Epithelial cell of esophagus (primary cell): ENCODE data around the gene NUDT16L1.

Experiments
- DNase-seq: peaks from one replicate; pipeline ENCODE4 v3.0.0; 2010; ENCODE audit warnings: low read depth
- H3K4me3 ChIP-seq: 2 replicates; pipeline ENCODE4 v1.5.1; 2011; ENCODE audit warnings: mild to moderate bottlenecking, low read length, control low read depth
- CTCF ChIP-seq: IDR thresholded peaks from 2 replicates; pipeline ENCODE4 v1.5.1; 2011; ENCODE audit warnings: low read depth, mild to moderate bottlenecking, low read length, control low read depth, inconsistent platforms; ENCODE audit not compliant: insufficient read depth; ENCODE audit errors: missing control alignments

The NUDT16L1 gene

DNA sequence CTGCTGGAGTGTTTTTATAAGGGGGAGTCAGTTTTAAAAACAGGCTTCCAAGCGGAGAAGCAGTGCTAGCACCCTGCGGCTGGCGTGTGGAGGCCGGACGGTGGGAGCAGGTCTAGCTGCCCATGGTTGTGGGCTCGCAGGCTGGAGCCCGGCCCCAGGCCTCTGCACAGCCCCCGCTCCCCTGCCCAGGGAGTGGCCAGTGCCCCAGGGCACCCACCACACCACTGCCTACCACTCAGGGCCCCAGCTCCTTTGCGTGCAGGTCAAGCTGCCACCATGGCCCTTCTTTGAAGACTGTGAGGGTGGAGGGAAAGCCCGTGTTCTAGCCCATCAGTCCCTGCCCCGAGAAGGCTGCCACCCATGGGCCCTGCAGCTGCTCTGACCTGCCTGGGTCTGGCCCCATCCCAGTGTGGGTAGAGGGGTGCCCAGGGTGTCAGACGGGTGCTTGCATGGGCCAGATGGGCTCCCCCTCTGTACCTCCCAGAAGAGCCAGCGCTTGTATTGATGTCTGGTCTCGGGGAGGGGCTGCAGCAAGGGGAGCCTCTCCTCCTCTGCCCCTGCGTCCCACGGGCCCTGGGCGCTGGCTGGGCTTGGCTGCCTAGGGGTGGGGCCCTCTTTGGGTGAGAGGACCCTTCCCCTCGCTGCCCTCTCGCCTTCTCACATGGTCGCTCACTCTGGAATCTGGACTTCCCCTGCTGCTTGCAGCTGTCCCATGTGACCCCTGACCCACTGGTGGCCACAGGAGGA is 1.5 kb upstream of the NUDT16L1 start:
- H3K4me3 ChIP-seq: no peak overlapping the region
- TF ChIP-seq CTCF: no peak
- DNase-seq: no peak

DNA sequence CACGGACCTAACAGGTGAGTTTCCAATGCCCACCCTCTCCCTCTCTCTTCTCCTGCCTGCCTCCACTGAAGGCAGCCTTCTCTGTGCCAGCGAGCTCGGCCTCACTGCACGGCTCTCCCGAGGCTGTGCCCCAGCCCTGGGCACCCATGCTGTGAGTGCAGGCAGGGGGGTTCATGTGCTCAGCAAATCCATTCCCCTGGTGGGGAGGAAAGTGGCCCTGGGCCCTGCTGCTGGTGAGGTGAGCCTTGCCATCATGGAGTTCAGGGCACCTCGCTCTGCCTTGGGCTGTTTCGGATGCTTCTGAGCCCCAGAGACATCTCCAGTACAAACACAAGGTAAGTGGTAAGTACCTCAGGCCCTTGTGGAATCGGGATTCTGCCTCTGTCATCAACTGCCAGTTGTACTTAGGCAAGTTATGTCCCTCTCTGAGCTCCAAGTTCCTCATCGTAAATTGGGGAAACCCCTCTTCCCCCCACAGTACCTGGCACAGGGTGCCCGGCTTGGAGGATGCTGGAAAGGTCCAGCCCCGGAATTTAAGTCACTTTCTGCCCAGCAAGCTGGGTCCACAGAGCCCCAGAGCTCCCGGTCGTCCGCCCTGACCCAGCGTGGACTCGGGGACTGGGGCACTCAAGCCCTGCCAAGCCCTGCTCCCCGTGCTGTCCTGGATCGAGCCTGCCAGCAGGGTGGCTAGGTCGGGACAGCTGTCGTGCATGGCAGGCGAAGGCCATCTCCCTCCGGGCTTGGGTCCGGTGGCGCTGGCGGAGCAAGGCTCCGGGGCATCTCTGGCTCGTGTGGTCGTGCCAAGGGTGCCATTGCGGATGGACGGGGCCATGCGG is 684 bp upstream of the NUDT16L1 start:
- peak; percentile 18 for DNase-seq
- no peak for TF ChIP-seq CTCF
- H3K4me3 ChIP-seq: peak overlapping the region; percentile 58

DNA sequence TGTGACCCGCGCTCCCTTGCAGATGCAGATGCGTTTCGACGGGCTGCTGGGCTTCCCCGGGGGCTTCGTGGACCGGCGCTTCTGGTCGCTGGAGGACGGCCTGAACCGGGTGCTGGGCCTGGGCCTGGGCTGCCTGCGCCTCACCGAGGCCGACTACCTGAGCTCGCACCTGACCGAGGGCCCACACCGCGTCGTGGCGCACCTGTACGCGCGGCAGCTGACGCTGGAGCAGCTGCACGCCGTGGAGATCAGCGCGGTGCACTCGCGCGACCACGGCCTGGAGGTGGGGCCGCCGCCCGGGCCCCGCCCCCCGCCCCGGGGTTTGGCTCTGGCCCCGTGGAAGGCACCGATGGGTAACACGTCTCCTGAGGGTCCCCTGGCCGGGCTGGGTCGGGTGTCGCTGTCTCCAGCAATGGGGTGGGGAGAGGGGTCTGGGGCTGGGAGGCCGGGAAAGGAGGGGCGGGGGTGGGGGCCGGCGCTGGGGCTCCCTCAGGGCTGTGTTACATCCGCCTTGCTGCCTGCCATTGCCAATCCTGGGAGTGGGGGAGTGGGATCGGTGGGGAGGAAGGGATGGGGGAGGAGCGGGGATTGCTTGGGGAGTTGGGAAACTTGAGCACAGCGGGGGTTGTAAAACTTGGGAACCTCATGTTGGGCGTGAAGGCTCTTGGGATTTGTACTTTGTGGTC is 737 bp downstream of the NUDT16L1 start:
- peak; percentile 38 for DNase-seq
- TF ChIP-seq CTCF: no peak
- peak overlapping the region; percentile 64 for H3K4me3 ChIP-seq

DNA sequence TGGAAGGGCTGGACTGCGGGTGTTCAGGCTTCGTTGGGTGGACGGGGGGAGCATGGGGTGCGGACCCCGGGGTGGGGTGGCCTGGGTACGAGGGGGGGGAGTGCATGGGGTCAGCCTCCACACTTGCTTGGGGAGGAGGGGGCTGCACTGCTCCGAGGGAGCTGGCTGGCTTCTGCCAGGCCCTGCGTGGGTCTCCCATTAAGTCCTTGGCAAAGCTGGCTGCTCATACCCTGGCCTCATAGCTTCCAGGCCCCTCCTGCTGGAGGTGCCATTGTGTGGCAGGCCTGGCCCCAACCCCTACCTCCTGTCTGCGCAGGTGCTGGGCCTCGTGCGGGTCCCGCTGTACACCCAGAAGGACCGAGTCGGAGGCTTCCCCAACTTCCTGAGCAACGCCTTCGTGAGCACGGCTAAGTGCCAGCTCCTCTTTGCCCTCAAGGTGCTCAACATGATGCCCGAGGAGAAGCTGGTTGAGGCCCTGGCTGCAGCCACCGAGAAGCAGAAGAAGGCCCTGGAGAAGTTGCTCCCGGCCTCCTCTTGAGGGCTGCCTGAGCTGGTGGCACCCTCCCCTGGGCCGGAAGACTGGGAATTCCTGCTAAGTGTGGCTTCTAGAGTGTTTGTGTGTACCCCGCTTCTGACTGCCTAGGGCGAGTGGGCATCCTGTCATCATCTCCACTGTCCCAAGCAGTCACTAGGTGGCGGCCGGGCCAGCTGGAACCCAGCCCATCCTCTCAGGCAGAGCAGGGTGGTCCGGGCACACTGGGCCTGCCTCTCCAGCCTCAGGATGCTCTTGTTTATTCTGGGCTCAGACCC is 1.5 kb downstream of the NUDT16L1 start:
- H3K4me3 ChIP-seq: peak overlapping the region; percentile 64
- TF ChIP-seq CTCF: peak; percentile 15
- DNase-seq: no peak

DNA sequence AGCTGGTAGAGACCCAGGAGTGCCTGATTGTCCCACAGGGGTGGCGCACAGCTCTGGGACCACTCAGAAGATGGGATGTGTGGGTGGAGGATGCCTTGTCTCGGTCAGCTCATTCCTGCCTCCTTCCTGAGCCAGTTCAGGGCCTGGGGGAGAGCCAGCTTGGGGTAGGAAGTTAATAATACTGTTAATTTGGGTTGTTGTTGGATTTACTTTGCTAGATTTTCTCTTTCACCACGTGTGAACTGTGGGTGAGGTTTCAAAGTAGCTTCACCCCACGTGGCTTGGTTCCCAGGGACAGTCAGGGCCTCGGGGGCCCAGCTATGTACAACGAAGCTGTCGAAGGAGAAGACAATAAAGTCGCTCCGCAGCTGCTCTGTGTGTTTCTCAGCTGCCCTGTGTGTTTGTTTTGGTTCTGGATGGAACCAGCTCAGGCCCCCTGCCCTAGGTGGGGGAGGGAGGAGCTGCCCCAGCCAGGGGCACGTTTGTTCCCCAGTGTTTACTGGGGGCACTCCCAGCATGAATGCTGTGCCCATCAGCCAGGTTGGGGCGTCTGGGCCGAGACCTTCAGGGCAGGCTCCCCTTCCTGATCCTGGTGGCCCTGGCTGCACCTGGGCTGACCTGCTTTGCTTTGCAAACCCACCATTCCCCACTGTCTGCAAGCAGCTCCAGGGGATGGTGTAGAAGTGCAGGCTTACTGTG is 2.3 kb downstream of the NUDT16L1 start:
- no peak overlapping the region for H3K4me3 ChIP-seq
- no peak for TF ChIP-seq CTCF
- DNase-seq: no peak
